Measurements from ENCODE around the gene FAM3B. TPM values are rescaled to one million over a fixed set of nuclear protein-coding genes. Genes with fewer than 3 reads are reported as not detected.

Gene FAM3B
- polyA plus RNA-seq, 1 experiment: not detected

DNA sequence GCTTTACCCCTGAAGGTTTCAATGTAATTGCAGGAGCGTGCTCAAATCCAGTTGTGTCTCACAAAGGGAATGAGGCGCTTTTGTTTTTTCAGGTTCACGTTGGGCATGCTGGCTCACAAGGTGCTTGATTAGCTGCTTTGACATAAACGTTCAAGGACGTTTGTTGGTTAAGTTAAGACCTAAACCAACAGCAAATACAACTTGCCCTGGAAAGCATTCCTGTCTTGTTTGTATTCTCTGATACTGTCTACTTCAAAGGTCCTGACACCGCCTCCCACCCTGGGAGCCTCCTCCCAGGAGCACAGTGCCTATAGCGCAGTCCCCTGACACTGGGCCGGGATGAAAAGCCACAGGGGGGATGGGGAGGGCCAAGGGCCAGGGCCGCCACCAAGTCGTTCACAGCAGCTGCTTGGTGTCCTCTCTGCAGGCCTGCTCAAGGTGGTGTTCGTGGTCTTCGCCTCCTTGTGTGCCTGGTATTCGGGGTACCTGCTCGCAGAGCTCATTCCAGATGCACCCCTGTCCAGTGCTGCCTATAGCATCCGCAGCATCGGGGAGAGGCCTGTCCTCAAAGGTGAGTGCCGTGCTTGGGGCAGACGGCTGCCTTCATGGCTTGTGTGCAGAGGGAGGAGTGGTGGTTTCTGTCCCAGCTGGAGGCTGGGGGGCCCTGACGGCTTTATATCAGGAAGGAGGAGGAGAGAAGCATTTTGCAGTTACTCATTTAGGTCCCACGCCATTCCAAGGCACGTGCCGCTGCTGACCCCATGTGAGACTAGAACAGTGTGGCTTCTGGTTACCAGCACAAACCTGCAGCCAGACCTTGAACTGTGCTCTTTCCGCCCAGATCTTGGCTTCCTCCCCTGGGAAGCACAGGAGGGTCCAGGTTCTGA is 6.1 kb downstream of the FAM3B start:
- TF ChIP-seq, protein P1, sequence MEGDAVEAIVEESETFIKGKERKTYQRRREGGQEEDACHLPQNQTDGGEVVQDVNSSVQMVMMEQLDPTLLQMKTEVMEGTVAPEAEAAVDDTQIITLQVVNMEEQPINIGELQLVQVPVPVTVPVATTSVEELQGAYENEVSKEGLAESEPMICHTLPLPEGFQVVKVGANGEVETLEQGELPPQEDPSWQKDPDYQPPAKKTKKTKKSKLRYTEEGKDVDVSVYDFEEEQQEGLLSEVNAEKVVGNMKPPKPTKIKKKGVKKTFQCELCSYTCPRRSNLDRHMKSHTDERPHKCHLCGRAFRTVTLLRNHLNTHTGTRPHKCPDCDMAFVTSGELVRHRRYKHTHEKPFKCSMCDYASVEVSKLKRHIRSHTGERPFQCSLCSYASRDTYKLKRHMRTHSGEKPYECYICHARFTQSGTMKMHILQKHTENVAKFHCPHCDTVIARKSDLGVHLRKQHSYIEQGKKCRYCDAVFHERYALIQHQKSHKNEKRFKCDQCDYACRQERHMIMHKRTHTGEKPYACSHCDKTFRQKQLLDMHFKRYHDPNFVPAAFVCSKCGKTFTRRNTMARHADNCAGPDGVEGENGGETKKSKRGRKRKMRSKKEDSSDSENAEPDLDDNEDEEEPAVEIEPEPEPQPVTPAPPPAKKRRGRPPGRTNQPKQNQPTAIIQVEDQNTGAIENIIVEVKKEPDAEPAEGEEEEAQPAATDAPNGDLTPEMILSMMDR (IDR thresholded peaks at IDR 0.05; ENCODE audit: low read depth, low read length): no peak
- no peak for DNase-seq (ENCODE audit: low read depth, low spot score)
- peaks cover 5% of the 10 kb centered on the region for H3K27me3 ChIP-seq (ENCODE audit: control insufficient read depth, insufficient read depth, low read length)
- no peaks in the 10 kb centered on the region for H3K9me3 ChIP-seq (ENCODE audit: control insufficient read depth, insufficient read depth, low read length)
- H3K27ac ChIP-seq (ENCODE audit: low read depth, low read length): no peak overlapping the region
- ChIA-PET CTCF (interaction anchor here (1.2 kb wide), 1 partner anchor 39 kb away, joined by 4 read pairs; no protein-coding TSS in a partner anchor), POLR2A (no interaction called here)
- H3K4me3 ChIP-seq (ENCODE audit: low read depth, low read length): no peak overlapping the region

DNA sequence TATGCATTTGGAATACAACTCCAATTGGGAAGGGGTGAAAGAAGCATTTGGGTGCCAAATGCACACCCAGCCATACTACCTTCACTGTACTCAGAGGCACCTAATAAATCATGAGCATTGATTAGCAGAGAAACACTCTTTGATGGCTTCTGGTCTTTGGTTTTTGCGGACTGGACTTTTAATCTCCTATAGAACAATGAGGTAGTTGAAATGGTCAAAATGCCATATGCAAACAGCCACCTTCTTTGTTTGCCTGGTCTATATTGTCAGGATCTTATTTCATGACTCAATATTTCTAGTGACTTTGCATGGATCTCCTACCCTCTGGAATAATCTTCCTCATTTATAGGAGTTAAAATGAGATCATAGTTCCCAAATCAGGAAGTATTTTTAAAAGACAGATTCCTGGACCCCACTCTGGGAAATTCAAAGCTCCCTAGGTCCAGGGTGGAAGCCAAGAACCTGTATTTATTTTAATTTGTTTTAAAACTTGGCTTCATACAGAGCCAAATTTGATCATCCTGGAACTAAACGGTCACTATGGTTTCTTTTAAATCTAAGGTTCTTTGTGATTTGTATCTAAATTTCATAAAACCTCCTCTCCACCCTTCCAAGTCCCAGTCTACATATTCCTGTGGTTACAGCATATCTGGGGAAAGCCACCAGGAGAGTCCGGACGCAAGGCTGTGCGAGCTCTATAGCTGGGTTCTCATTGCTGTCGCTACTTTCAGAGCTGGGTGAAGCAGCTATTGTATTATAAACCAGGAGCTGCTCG is 8.7 kb downstream of the FAM3B start:
- Histone ChIP-seq H3K9me3 (ENCODE audit: control insufficient read depth, insufficient read depth, low read length) (no peaks in the 10 kb centered on the region), H3K27me3 (ENCODE audit: control insufficient read depth, insufficient read depth, low read length) (peaks cover 3% of the 10 kb centered on the region), H3K4me3 (ENCODE audit: low read depth, low read length) (no peak overlapping the region), H3K27ac (ENCODE audit: low read depth, low read length) (no peak overlapping the region)
- DNase-seq (ENCODE audit: low read depth, low spot score): no peak
- ChIA-PET CTCF (no interaction called here), POLR2A (no interaction called here)
- TF ChIP-seq, protein P1 (IDR thresholded peaks at IDR 0.05; ENCODE audit: low read depth, low read length): no peak

DNA sequence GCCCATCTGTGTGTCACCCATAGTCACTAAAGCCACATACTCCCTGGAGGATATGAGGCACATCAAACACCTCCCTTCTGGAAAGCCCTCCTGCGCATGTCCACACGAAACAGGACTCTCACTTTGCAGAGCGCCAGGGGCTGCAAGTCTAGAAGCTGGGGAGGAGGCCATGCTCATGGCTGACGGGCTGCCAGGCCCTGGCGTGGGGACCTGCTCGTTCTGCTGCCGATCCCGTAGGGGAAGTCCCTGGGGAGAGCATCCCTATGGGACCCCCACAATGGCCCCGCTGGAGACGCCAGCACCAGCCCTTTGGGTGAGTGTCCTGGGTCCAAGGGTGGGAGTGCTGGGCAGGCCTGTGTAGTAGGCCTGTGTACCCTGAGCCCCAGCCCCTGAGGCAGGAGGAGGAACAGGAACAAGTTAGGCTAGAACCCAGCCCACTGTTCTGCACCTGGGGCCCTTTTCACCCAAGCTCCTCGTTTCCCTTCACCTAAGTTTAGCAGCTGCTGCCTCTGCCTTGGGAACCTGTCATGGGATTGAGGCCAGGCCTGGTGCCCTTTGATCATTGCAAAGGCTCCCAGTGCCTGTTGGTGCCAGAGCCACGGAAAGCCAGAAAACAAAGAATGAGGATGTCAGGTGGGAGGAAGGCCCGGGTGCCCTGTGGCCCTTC is 9.9 kb downstream of the FAM3B start:
- no peak overlapping the region for H3K4me3 ChIP-seq (ENCODE audit: low read depth, low read length)
- TF ChIP-seq, protein P1 (IDR thresholded peaks at IDR 0.05; ENCODE audit: low read depth, low read length): no peak
- CTCF ChIA-PET: no interaction called here
- no peaks in the 10 kb centered on the region for H3K9me3 ChIP-seq (ENCODE audit: control insufficient read depth, insufficient read depth, low read length)
- H3K27ac ChIP-seq (ENCODE audit: low read depth, low read length): no peak overlapping the region
- POLR2A ChIA-PET: no interaction called here
- DNase-seq (ENCODE audit: low read depth, low spot score): no peak
- H3K27me3 ChIP-seq (ENCODE audit: control insufficient read depth, insufficient read depth, low read length): peaks cover 3% of the 10 kb centered on the region

DNA sequence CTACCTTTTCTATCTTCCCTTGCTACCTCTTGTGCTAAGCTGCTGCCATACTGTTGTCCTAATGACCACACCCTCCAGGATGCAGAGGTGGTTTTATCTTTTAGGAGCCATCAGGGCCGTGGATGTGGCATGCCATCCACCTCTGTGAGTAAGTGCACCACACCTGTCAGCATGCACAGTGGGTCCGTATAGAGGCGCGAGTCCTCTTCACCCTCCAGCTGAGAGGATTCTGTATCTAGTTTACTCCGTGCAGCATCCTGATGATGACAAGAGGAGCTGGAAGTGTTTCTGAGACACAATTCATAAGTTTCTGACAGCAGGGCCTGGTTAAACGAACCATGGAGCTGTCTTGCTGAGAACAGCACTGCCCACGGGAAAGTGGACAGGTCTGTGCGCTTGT is 11.2 kb downstream of the FAM3B start:
- ChIA-PET CTCF (no interaction called here), POLR2A (no interaction called here)
- TF ChIP-seq, protein P1 (IDR thresholded peaks at IDR 0.05; ENCODE audit: low read depth, low read length): no peak
- Histone ChIP-seq H3K9me3 (ENCODE audit: control insufficient read depth, insufficient read depth, low read length) (no peaks in the 10 kb centered on the region), H3K27me3 (ENCODE audit: control insufficient read depth, insufficient read depth, low read length) (no peaks in the 10 kb centered on the region), H3K27ac (ENCODE audit: low read depth, low read length) (no peak overlapping the region), H3K4me3 (ENCODE audit: low read depth, low read length) (no peak overlapping the region)
- DNase-seq (ENCODE audit: low read depth, low spot score): no peak
